ENCODE measurements around the gene VAV2.
"Not testable (repeated sequence)": the region's sequence is repeated elsewhere in the genome, so short reads cannot be mapped to it uniquely, and the experiment has no call there.

Gene VAV2

GRCh38 chr9:133913571-133914369, 78.4 kb downstream of the VAV2 start:
- DNase-seq, result no peak

DNA sequence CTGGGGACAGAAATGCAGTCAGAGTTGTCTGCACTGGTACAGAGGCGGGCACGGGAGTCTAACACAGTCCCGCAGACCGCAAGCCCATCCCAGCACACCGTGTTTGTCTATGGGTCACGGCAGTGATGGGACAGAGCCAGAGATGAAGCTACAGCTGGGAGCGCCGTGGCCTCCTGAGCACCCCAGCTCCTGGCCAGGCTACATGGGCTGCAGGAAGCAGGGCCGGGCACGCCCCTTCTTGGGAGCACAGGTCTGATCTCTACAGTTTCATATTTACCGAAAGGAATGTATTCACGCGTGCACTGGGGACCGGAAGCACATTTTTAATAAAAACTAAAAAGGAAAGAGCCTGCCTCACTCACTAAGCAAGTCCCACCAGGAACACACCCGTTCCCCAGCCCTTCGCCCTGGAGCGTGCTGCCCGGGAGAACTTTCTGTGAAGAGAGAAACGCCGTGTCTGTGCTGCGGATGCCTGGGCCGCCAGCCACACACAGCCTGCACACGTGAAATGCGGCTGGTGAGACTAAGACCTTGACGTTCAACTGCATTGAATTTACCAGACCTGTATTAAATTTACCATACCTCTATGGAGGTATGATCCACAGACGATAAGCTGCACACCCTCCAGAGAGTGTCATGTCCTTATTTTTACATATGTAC, 81.1 kb downstream of the VAV2 start:
- no peak for DNase-seq

DNA sequence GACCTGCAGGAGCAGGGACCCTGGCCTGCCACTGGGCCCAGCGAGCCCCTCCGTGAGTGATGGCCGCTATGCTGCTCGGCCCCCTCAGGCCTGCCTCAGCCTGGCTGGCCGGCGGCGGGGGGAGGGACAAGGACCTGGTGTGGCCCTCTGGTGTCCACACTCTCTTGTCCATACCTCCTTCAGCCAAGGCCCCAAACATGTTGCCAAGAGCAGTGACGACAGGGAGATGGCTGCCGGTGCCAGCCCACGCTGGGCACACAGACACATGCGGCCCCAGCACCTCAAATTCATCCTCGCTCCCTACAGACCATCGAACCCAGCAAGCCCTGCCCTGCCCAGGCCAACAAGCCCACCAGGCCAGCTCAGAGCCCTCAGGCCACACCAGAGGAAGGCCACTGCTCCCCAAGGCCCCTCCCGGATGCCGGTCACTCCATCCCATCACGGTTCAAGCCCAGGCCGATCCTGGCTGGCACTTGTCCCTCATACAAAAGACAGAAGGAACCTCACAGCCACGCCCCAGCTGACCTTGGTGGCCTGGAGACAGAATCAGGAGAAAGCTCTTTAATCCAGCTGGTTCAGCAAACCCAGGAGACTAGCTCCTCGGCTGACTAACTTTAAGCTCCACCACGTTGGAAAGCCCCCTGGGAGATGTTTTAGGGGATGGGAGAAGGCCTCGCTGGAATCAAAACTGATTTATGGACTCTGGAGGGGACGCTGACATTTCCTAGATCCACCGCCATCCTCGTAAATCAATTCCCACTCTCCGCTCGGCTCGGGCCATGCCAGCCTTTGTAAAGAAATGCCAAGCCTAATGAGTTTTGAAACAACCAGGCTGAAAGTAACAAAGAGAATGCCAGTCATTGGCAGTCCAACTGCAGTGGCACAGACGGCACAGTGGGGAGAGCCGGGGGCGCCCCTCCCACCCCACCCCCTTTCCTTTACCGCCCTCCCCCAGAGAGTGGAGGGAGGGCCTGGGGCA, 84.9 kb downstream of the VAV2 start:
- no peak for DNase-seq

DNA sequence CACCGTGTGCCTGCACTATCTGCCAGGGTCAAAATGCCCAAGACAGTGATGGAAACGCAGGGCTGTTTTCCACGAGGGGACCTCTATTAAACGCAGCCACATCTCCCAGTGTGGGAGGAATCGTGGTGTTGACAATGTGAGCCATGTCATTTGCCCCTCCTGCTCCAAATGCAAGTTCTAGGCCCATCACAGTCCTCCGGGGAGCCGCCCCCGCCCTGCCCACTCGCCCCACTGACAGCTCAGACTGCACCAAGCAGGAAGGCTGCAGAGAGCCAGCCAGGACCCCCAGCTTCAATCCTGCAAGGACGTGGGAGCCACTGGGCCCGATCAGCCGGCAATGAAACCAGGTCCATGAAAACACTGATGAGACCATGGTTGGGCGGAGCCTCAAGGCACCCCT, 85.9 kb downstream of the VAV2 start:
- no peak for DNase-seq

GRCh38 chr9:133905493-133905892, 86.6 kb downstream of the VAV2 start:
- no peak for DNase-seq

DNA sequence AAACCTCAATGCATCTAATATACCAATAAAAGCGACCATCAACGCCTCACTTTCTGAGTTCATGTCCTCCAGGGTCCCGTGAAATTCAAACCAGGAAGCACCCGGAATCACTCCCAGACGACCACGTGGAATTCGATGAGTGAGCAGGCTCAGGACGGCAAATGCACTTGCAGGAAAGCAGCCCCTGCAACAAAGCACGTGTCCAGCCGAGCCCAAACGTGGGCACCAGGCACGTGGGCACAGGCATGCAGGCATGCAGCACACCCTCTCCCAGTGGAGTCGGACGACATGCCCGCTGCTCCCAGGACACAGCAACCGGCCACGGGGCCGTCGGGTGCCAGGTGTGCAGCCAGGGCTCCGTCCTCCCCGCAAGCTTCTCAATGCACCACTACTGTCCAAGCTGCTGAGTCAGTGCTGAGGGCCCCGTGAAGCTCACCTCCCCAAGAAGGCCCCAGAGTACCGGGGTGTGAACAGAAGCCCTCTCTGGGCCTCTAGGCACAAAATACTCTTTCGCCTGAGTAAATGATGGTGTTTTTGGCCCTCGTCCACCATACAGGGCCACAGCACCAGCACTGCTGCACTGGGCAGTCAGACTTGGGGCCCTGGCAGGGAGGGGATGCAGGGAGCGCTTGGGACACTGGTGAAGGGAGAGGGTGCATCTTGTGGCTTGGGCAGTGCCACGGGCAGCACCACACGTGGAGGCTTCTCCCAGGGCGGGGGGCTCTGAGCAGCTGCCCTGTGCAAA, 87.6 kb downstream of the VAV2 start:
- DNase-seq, result no peak

DNA sequence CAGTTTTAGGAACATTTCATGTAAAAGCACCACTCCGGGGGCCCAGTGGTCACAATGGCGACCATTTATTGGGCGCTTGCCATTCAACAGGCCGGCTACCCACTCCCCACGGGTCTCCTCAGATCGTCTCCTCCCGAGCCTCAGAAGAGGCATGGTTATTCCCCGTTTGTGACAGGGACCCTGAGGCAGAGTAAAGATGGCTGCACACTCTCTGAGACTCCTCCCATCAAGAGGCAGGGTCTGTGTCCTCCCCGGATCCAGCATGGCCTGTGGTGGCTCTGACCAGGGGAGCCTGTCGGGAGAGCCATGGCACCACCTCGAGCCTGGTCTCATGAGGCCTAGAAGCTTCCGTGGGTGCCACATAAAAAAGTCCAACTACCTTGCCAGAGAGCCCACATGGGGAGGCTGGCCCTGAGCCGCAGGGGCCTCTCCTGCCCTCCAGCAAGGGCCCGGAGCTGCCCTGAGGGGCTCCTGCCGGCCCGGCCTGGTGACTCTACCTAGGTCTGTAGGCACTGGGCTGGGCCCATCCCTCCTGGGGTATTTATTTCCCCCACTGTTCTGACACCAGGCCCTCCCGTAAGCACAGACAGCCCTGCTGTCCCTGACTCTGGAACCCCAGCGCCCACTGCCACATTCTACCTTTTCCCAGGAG, 90.8 kb downstream of the VAV2 start:
- no peak for DNase-seq

- DNase-seq, result no peak
These were observed 94.4 kb downstream of the VAV2 start for GRCh38 chr9:133897675-133898074.

DNA sequence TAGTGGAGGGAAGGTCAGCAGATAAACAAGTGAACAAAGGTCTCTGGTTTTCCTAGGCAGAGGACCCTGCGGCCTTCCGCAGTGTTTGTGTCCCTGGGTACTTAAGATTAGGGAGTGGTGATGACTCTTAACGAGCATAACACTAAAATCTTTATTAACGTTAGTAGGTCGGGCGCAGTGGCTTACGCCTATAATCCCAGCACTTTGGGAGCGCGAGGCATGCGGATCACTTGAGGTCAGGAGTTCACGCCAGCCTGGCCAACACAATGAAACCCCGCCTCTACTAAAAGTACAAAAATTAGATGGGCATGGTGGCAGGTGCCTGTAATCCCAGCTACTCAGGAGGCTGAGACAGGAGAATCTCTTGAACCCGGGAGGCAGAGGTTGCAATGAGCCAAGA, 96.1 kb downstream of the VAV2 start:
- DNase-seq, result not testable (repeated sequence)

DNA sequence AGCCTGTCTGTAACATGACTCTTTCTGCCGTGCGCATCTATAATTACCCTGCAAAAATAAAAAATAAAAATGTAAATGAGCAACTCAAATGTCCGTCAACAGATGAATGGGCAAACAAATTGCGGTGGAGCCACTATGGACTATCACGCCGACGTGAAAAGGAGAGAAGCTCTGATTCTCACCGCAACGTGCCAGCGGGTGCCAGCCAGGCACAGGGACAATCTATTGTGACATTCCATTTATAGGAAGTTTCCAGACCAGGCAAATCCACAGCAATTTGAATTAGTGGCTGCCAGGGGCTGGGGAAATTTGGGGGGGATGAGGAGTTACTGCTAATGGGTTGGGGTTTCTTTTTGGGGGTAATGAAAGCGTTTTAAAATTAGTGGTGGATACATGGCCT, 96.8 kb downstream of the VAV2 start:
- no peak for DNase-seq

GRCh38 chr9:133894377-133895321, 97.5 kb downstream of the VAV2 start:
- no peak for DNase-seq

- no peak for DNase-seq
These were observed 98.7 kb downstream of the VAV2 start for GRCh38 chr9:133893191-133893994.

GRCh38 chr9:133892193-133892920, 99.8 kb downstream of the VAV2 start:
- no peak for DNase-seq

GRCh38 chr9:133891741-133892140, 100.4 kb downstream of the VAV2 start:
- no peak for DNase-seq

- no peak for DNase-seq
These were observed 101.5 kb downstream of the VAV2 start for GRCh38 chr9:133890583-133890982.

DNA sequence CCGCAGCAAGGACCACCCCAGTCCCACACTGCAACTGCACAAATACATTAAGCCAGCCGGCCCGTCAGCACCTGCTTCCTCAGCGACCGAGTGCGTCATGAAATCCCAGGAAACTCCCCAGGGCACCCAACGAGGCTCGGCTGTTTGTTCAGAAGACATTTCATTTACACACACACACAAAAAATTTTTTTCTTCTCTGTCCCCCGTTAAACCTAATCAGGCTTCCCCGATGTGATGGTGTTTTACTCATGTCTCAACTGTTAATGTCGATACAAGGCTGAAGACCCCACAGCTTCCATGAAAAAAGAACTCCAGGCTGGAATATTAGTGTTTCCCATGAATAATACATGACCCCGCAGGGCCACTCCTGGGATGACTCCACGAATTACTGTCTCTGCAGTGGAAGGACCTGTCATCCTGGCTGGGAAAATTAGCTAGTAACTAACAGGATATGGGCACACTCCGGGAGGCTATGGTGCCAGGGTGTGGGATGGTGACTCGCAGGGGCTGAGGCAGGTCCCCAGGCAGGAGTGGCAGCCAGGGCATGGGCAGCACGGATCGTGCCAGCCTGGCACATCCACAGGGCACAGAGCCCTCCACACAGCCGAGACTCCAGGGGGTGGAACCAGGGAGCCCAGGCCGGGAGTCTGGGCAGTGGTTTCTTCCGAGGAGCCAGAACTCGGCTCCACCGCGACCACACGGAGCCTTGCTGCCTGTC, 102.4 kb downstream of the VAV2 start:
- no peak for DNase-seq

GRCh38 chr9:133888809-133889491, 103.2 kb downstream of the VAV2 start:
- DNase-seq, result no peak
